Measurements from ENCODE around the gene STEAP1B. TPM values are rescaled to one million over a fixed set of nuclear protein-coding genes. Genes with fewer than 3 reads are reported as not detected.

The STEAP1B gene
- total RNA-seq, 1 donor: 1.8 TPM

DNA sequence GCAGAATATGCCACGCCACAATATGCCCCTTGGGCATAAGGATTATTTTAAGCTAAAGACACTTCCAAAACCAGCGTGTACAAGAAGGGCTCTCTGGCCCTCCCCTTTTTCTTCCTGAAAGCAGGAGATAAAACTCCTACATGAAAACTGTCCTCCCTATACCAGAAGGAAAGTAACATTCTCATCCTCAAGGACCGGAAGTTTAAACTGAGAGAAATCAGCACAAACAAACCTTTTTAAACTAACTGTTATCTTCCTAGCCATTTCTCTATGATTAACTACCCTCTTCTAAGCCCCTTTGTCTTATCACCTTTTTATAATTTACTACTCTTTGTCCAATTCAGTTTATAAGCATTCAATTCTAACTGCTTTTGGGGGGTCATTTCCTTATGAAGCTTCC, 126.6 kb downstream of the STEAP1B start:
- Histone ChIP-seq H3K4me3 (ENCODE audit: low read length) (no peak overlapping the region), H3K4me1 (ENCODE audit: insufficient read depth, low read length) (no peaks in the 10 kb centered on the region), H3K27me3 (ENCODE audit: insufficient read depth, low read length) (no peaks in the 10 kb centered on the region), H3K9me3 (ENCODE audit: low read depth, low read length) (no peaks in the 10 kb centered on the region)

DNA sequence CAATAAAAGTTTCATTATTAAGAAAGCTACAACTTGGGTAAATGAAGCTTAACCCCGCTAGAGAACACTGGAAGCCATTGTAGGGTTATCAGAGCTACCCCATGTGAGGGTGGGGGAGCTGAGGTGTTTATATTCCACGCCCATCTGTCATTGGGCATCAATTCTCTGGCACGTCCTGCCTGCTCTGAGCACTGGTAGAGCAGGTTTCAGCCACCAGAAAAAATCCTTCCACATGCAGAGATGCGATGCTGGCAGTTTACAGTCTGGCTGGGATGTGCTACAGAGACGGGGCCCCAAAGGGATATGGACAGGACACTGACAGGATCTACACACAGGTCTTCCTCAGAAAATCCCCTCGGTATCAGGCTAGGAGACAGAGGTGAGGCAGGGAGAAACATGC, 127.1 kb downstream of the STEAP1B start:
- no peaks in the 10 kb centered on the region for H3K9me3 ChIP-seq (ENCODE audit: low read depth, low read length)
- H3K27me3 ChIP-seq (ENCODE audit: insufficient read depth, low read length): no peaks in the 10 kb centered on the region
- H3K4me3 ChIP-seq (ENCODE audit: low read length): no peak overlapping the region
- no peaks in the 10 kb centered on the region for H3K4me1 ChIP-seq (ENCODE audit: insufficient read depth, low read length)

DNA sequence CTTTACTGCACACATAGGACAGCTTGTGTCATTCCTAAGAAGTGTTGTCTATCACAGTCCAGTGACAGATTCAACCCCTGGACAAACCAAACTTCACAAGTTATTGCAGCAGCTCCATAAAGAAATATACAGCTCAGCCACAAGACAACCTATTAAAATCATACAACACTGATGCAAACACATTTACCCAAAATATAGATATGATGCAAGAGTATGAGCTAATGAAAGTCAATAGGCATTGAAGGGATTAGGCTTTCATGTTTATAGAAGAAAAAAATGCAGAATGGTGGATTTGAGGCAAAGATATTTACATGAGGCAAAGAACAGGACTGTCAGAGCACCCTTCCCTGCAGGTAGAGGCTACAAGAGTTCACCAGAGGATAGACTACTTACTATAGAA, 128.1 kb downstream of the STEAP1B start:
- no peaks in the 10 kb centered on the region for H3K4me1 ChIP-seq (ENCODE audit: insufficient read depth, low read length)
- no peak overlapping the region for H3K4me3 ChIP-seq (ENCODE audit: low read length)
- H3K9me3 ChIP-seq (ENCODE audit: low read depth, low read length): no peaks in the 10 kb centered on the region
- H3K27me3 ChIP-seq (ENCODE audit: insufficient read depth, low read length): no peaks in the 10 kb centered on the region

Other genes with a start within 250 kb of the STEAP1B start
- gene RAPGEF5, start 143.0 kb downstream of the STEAP1B start, total RNA-seq: 0.63 TPM
- 36.0 TPM for gene IL6, start 227.0 kb upstream of the STEAP1B start, total RNA-seq